Measurements from ENCODE around the gene ATG9B. TPM values are rescaled to one million over a fixed set of nuclear protein-coding genes. Genes with fewer than 3 reads are reported as not detected.
"Not testable (repeated sequence)": the region's sequence is repeated elsewhere in the genome, so short reads cannot be mapped to it uniquely, and the experiment has no call there.

Gene ATG9B
- total and polyA plus RNA-seq, 9 of the 15 experiments (the other 6 are each of a cell fraction or from before 2014, with no cell fraction given) = 0.29 to 8.0 (median 2.1) TPM

DNA sequence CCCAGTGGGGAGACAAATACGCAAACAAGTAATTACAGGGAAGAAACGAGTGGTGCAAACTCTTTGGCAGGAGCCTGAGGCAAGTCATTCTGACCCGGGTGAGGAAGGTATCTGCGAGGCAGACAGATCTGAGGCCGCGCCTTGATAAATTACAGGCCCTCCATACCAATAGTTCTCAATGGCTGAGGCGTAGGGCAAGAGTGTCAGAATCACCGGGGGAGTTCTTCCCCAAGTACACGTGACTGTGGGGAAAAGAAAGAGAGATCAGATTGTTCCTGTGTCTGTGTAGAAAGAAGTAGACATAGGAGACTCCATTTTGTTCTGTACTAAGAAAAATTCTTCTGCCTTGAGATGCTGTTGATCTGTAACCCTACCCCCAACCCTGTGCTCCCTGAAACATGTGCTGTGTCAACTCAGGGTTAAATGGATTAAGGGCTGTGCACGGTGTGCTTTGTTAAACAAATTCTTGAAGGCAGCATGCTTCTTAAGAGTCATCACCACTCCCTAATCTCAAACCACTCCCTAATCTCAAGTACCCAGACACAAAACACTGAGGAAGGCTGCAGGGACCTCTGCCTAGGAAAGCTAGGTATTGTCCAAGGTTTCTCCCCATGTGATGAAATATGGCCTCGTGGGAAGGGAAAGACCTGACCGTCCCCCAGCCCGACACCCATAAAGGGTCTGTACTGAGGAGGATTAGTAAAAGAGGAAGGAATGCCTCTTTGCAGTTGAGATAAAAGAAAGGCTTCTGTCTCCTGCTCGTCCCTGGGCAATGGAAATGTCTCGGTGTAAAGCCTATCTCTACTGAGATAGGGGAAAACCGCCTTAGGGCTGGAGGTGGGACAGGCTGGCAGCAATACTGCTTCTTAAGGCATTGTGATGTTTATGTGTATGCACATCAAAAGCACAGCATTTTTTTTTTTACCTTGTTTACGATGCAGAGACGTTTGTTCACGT, 2.8 kb upstream of the ATG9B start (continued):
- TF ChIP-seq, protein P1, sequence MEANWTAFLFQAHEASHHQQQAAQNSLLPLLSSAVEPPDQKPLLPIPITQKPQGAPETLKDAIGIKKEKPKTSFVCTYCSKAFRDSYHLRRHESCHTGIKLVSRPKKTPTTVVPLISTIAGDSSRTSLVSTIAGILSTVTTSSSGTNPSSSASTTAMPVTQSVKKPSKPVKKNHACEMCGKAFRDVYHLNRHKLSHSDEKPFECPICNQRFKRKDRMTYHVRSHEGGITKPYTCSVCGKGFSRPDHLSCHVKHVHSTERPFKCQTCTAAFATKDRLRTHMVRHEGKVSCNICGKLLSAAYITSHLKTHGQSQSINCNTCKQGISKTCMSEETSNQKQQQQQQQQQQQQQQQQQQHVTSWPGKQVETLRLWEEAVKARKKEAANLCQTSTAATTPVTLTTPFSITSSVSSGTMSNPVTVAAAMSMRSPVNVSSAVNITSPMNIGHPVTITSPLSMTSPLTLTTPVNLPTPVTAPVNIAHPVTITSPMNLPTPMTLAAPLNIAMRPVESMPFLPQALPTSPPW (CRISPR knock-in tag; IDR thresholded peaks at IDR 0.05) = peak; percentile 63
- TF ChIP-seq, protein P2, sequence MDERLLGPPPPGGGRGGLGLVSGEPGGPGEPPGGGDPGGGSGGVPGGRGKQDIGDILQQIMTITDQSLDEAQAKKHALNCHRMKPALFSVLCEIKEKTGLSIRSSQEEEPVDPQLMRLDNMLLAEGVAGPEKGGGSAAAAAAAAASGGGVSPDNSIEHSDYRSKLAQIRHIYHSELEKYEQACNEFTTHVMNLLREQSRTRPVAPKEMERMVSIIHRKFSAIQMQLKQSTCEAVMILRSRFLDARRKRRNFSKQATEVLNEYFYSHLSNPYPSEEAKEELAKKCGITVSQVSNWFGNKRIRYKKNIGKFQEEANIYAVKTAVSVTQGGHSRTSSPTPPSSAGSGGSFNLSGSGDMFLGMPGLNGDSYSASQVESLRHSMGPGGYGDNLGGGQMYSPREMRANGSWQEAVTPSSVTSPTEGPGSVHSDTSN (CRISPR knock-in tag; IDR thresholded peaks at IDR 0.05; ENCODE audit: low read depth) = not testable (repeated sequence)
- TF ChIP-seq, protein P2 (tag; conservative IDR thresholded peaks at IDR 0.05; ENCODE audit: low read depth) = peak; percentile 77
- TF ChIP-seq TEAD1 (CRISPR knock-in tag; IDR thresholded peaks at IDR 0.05) (peak; percentile 71 to 95; a peak in 3 of 4 replicates), ZNF354B (CRISPR knock-in tag; IDR thresholded peaks at IDR 0.05) (peak; percentile 79; the same call in 1 of the 2 replicates), CEBPB (tag; IDR thresholded peaks at IDR 0.05) (peak; percentile 74), KLF6 (CRISPR knock-in tag; IDR thresholded peaks at IDR 0.05; ENCODE audit: borderline replicate concordance) (peak; percentile 96)
- TF ChIP-seq, protein P3, sequence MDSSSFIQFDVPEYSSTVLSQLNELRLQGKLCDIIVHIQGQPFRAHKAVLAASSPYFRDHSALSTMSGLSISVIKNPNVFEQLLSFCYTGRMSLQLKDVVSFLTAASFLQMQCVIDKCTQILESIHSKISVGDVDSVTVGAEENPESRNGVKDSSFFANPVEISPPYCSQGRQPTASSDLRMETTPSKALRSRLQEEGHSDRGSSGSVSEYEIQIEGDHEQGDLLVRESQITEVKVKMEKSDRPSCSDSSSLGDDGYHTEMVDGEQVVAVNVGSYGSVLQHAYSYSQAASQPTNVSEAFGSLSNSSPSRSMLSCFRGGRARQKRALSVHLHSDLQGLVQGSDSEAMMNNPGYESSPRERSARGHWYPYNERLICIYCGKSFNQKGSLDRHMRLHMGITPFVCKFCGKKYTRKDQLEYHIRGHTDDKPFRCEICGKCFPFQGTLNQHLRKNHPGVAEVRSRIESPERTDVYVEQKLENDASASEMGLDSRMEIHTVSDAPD (CRISPR knock-in tag; IDR thresholded peaks at IDR 0.05) = peak; percentile 84
- TF ChIP-seq, protein P4, sequence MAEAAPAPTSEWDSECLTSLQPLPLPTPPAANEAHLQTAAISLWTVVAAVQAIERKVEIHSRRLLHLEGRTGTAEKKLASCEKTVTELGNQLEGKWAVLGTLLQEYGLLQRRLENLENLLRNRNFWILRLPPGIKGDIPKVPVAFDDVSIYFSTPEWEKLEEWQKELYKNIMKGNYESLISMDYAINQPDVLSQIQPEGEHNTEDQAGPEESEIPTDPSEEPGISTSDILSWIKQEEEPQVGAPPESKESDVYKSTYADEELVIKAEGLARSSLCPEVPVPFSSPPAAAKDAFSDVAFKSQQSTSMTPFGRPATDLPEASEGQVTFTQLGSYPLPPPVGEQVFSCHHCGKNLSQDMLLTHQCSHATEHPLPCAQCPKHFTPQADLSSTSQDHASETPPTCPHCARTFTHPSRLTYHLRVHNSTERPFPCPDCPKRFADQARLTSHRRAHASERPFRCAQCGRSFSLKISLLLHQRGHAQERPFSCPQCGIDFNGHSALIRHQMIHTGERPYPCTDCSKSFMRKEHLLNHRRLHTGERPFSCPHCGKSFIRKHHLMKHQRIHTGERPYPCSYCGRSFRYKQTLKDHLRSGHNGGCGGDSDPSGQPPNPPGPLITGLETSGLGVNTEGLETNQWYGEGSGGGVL (CRISPR knock-in tag; IDR thresholded peaks at IDR 0.05) = peak; percentile 54; the same call in 1 of the 2 replicates
